ENCODE measurements around the gene MAST4. TPM values are rescaled to one million over a fixed set of nuclear protein-coding genes. Genes with fewer than 3 reads are reported as not detected.

The MAST4 gene
- total RNA-seq, 4 donors from 2014 or later: 19.5 to 44.1 (median 24.1) TPM

DNA sequence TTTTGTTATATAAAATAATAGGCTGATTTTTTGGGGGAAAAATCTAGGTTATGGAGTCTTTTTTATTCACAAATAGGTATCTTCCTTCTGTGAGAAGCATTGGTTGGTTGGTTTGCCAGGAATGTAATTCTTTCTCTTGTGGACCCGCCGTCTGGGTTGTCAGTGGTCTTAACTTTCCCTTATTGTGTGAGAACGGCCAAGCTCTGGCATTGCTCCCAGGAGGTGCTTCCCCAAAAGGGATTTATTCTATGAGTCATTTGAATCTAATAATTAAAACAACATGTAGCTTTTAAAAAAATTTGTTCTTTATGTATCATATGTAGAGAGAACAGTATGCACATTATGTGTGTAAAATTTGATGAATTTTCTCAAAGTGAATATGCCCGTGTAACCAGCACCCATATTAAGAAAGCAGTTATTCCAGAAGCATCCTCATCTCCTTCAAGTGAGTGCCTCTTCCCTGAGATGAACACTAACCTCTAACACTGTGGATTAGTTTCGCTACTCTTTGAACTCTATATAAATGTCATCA, 114.4 kb downstream of the MAST4 start:
- Histone ChIP-seq H3K4me3 (no peak overlapping the region), H3K4me1 (no peaks in the 10 kb centered on the region), H3K9me3 (peaks cover 0 to 10% (median 0%) of the 10 kb centered on the region in 4 donors), H3K36me3 (no peaks in the 10 kb centered on the region), H3K27ac (no peak overlapping the region), H3K27me3 (no peaks in the 10 kb centered on the region)
- WGBS, 2 donors: 73 to 80% methylated on average over 5 of the region's 5 CpGs
- TF ChIP-seq POLR2A (IDR thresholded peaks at IDR 0.05) (no peak), EP300 (IDR thresholded peaks at IDR 0.05) (no peak), CTCF (IDR thresholded peaks at IDR 0.05) (no peak)
- no peak for DNase-seq (ENCODE audit: low spot score in 2 of 2)

DNA sequence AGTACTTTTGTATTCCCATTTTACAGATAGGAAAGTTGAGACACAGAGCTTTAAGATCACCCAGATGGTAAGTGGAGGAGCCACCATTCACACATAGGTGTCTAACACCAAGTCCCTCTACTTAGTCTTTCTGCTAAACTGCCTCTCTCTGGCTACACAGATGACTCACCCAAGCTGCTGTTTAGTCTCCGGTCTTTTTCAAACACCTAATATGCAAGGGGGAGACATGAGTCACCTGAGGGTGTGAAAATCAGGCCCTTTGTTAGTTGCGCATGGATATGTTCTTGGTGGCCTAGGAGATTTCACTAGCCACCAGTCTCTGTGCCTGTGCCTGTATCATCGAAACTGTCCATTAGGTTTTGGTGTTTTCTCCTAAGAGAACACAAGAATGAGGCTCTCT, 117.8 kb downstream of the MAST4 start:
- whole genome bisulfite sequencing, 2 donors: 84 to 90% methylated on average over 3 of the region's 3 CpGs
- no peak for DNase-seq (ENCODE audit: low spot score in 2 of 2)

DNA sequence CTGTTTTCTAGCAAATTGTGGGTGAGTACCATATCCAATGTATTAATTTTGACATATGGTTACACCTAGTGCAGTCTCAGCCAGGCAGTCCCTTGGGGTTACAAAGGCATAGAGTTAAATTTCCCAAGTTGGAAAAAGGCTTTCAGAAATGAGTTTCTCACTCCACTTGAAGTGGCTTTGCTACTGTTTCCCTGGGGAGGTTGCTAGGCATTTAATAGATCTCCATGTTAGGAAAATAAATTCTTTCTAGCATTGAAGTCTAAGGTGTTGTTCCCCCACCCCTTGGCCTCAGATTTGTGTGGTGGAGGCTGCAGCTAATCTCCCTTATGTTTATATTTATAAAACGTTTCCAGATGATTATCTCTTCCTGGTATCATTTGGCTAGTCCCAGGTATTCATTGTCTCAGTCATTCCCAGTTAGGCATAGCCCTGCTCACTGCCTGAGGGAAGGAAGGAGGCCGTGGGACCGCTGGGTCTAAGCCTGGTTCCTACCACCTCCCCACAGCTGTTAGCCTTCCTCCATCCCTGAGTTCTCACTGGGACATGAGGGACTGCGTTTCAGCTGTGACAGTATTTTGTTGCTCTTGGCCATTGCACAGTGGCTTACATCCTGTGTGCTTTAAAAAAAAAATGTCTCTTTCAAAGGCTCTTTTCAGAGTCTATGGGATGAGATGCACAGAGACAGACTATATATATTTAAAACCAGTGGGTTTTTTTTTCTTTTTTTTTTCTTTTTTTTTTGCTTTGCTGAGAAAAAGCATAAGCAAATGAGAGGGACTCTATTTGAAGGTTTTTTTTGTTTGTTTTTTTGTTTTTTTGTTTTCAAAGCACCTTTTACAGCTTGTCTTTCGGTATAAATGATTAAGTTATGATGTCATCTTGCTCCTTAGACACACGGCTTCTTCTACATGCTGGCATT, 121.5 kb downstream of the MAST4 start:
- H3K9me3 ChIP-seq: no peaks in the 10 kb centered on the region
- no peak overlapping the region for H3K4me3 ChIP-seq
- no peak for TF ChIP-seq EP300 (IDR thresholded peaks at IDR 0.05)
- TF ChIP-seq POLR2A (IDR thresholded peaks at IDR 0.05): no peak
- no peak for TF ChIP-seq CTCF (IDR thresholded peaks at IDR 0.05)
- H3K27ac ChIP-seq: no peak overlapping the region
- no peak for DNase-seq (ENCODE audit: low spot score in 2 of 2)
- WGBS, 2 donors: 28 to 29% methylated on average over 6 of the region's 6 CpGs
- no peaks in the 10 kb centered on the region for H3K36me3 ChIP-seq
- H3K4me1 ChIP-seq: peaks cover 0 to 12% (median 0%) of the 10 kb centered on the region in 4 donors
- H3K27me3 ChIP-seq: no peaks in the 10 kb centered on the region

More for the DNA sequence above, 117.8 kb downstream of the MAST4 start:
- H3K4me3 ChIP-seq: no peak overlapping the region
- peaks cover 0 to 12% (median 0%) of the 10 kb centered on the region in 4 donors for H3K4me1 ChIP-seq
- TF ChIP-seq EP300 (IDR thresholded peaks at IDR 0.05) (no peak), CTCF (IDR thresholded peaks at IDR 0.05) (no peak), POLR2A (IDR thresholded peaks at IDR 0.05) (no peak)
- H3K9me3 ChIP-seq: peaks cover 0 to 10% (median 0%) of the 10 kb centered on the region in 4 donors
- no peak overlapping the region for H3K27ac ChIP-seq
- no peaks in the 10 kb centered on the region for H3K36me3 ChIP-seq
- no peaks in the 10 kb centered on the region for H3K27me3 ChIP-seq

DNA sequence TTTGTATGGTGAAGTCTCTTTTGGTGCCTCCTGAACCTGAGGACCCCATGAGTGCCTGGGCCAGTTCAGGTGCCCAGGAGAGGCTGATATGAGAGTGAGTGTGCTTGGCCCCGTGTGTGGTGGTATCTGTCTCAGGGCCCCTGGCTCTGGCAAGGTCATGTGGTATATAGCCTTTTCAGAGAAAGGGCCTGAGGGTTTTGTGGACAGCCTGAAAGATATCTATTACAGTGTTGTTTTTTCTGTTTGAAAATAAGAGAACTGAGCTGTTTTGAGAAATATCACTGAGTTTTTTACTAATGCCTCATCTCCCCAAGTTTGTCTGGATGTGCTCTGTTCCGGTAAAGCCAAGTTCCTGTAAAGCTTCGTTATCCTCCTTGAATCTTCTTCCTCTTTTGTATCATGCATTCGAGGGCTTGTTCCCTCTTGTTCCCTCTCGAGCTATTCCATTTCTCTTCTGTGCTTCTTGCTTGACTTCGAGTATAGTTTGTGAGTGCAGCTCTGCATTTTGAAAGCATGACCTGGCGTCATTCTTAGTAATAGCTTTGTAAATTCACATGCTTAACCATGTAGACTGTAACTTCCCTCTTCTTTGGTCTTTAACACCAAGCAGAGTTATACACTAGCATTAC, 122.3 kb downstream of the MAST4 start:
- 57 to 64% methylated on average over 7 of the region's 7 CpGs for WGBS, 2 donors
- no peak for DNase-seq (ENCODE audit: low spot score in 2 of 2)
- no peak for TF ChIP-seq EP300 (IDR thresholded peaks at IDR 0.05)
- no peak overlapping the region for H3K4me3 ChIP-seq
- no peaks in the 10 kb centered on the region for H3K27me3 ChIP-seq
- peaks cover 0 to 12% (median 0%) of the 10 kb centered on the region in 4 donors for H3K4me1 ChIP-seq
- no peaks in the 10 kb centered on the region for H3K36me3 ChIP-seq
- no peaks in the 10 kb centered on the region for H3K9me3 ChIP-seq
- no peak overlapping the region for H3K27ac ChIP-seq

GRCh38 chr5:66720780-66721179, 124.6 kb downstream of the MAST4 start:
- 73 to 83% methylated on average over 5 of the region's 5 CpGs for WGBS, 2 donors
- no peak overlapping the region for H3K27ac ChIP-seq

More at GRCh38 chr5:66720780-66721179, 124.6 kb downstream of the MAST4 start:
- Histone ChIP-seq H3K4me1 (peaks cover 0 to 12% (median 0%) of the 10 kb centered on the region in 4 donors), H3K36me3 (no peaks in the 10 kb centered on the region), H3K27me3 (no peaks in the 10 kb centered on the region), H3K4me3 (no peak overlapping the region), H3K9me3 (no peaks in the 10 kb centered on the region)
- DNase-seq (ENCODE audit: low spot score in 2 of 2): no peak
- no peak for TF ChIP-seq CTCF (IDR thresholded peaks at IDR 0.05)
- TF ChIP-seq POLR2A (IDR thresholded peaks at IDR 0.05): no peak
- no peak for TF ChIP-seq EP300 (IDR thresholded peaks at IDR 0.05)

All from tibial nerve (tissue), 4 donors.